Duodenal mucosa (tissue), 2 donors: ENCODE results near the gene HYAL2.
A peak's percentile ranks its signal among the peaks of the same experiment; 100 is the strongest.

ENCODE experiments used
- H3K27ac ChIP-seq: one replicate; pipeline ENCODE4 v1.7.0; 2013; ENCODE audit warnings: low read depth, low read length
- H3K27me3 ChIP-seq, 2 donors: one replicate each; pipeline ENCODE4 v1.7.0; 2013; ENCODE audit warnings: low read length in 2 of 2, control low read depth in 1 of 2; ENCODE audit not compliant: insufficient read depth in 2 of 2, control insufficient read depth in 1 of 2
- H3K36me3 ChIP-seq, 2 donors: one replicate each; pipeline ENCODE4 v1.7.0; 2013; ENCODE audit warnings: low read length in 2 of 2, control low read depth in 1 of 2; ENCODE audit not compliant: insufficient read depth in 2 of 2, control insufficient read depth in 1 of 2
- H3K4me1 ChIP-seq, 2 donors: one replicate each; pipeline ENCODE4 v1.7.0; 2013; ENCODE audit warnings: low read length in 2 of 2, control low read depth in 1 of 2; ENCODE audit not compliant: insufficient read depth in 2 of 2, control insufficient read depth in 1 of 2
- H3K4me3 ChIP-seq, 2 donors: one replicate each; pipeline ENCODE4 v1.7.0; 2013; ENCODE audit warnings: low read length in 2 of 2, low read depth in 1 of 2
- H3K9ac ChIP-seq, 2 donors: one replicate each; pipeline ENCODE4 v1.7.0; 2013; ENCODE audit warnings: low read length in 2 of 2, low read depth in 1 of 2
- H3K9me3 ChIP-seq, 2 donors: one replicate each; pipeline ENCODE4 v1.7.0; 2013; ENCODE audit warnings: low read length in 2 of 2, control low read depth in 1 of 2; ENCODE audit not compliant: control insufficient read depth in 1 of 2

The HYAL2 gene

DNA sequence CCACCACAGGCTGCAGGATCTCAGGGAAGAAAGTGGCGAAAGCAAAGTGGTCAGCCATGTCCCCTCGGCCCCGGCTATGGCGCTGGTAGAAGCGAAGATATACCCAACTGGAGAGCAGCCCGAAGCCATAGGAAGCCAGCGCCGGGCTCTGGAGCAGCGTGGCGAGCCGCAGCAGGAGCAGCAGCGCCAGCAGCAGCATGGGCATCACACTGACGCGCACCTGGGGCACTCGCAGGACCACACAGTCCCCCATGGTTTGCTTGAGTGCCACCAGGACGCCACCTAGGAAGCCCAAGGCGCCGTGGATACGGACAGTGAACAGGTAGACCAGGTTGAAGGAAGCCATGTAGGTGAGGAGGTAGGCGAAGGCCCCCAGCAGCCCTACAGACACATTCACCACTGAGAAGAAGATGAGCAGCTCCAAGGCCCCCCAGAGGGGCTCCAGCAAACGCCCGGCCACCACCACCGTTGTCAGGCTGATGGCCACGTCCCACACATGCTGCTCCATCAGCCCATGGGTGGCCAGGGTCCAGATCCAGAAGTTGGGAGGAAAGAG is 35.9 kb upstream of the HYAL2 start:
- no peaks in the 10 kb centered on the region for H3K27me3 ChIP-seq
- H3K27ac ChIP-seq, result peak overlapping the region; percentile 87
- no peaks in the 10 kb centered on the region for H3K9me3 ChIP-seq
- H3K4me3 ChIP-seq, result peak overlapping the region; percentile 93 to 95
- H3K4me1 ChIP-seq, result peaks cover 41 to 48% of the 10 kb centered on the region in 2 donors
- H3K36me3 ChIP-seq, result peaks cover 25 to 30% of the 10 kb centered on the region in 2 donors
- H3K9ac ChIP-seq, result peak overlapping the region; percentile 97 to 98

DNA sequence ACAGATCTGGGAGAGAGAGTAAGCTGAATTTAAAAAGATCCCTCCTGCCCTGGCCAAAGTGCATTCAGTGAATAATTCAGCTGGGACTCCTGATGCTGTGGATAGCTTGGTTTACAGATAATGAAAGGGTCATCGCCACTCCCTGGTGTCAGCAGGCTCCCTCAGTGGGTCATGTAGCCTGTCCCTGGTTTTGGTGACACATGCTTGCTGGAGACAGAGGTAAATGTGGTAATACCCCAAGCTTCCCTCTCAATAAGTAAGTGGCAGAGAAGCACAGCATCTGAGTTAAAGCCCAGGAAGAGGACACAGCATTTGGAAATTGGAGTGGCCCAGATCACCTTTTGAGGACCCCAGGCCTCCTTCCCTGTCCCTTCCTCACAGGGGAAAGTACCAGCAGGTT is 34.9 kb upstream of the HYAL2 start:
- H3K4me1 ChIP-seq, result peaks cover 41 to 48% of the 10 kb centered on the region in 2 donors
- H3K9ac ChIP-seq, result peak overlapping the region; percentile 97 to 98
- H3K27me3 ChIP-seq, result no peaks in the 10 kb centered on the region
- H3K27ac ChIP-seq, result no peak overlapping the region
- H3K36me3 ChIP-seq, result peaks cover 30 to 39% of the 10 kb centered on the region in 2 donors
- H3K4me3 ChIP-seq, result peak overlapping the region; percentile 93 to 95
- H3K9me3 ChIP-seq, result no peaks in the 10 kb centered on the region

DNA sequence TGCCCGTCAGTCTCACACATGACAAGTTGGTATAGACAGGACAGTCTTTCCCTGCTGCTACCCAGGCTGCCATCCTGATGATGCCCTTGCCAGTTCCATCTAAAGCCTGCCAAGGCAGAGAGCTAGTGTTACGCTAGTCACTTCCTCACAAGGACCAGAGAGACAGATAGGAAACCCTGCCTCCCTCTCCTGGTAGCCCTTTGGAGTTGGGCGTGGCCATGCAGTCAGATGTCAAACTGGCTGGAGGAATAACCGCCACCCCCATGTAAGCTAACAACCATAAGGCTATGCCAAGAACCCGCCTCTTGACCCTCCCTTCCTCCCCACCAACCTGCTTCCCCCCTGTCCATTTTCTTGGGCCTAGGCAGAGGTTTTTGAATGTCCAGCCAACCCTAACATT is 34.0 kb upstream of the HYAL2 start:
- peak overlapping the region; percentile 97 to 98 for H3K9ac ChIP-seq
- H3K4me1 ChIP-seq, result peaks cover 46 to 52% of the 10 kb centered on the region in 2 donors
- peak overlapping the region; percentile 93 to 95 for H3K4me3 ChIP-seq
- H3K36me3 ChIP-seq, result peaks cover 30 to 39% of the 10 kb centered on the region in 2 donors
- no peaks in the 10 kb centered on the region for H3K27me3 ChIP-seq
- no peak overlapping the region for H3K27ac ChIP-seq
- H3K9me3 ChIP-seq, result no peaks in the 10 kb centered on the region

DNA sequence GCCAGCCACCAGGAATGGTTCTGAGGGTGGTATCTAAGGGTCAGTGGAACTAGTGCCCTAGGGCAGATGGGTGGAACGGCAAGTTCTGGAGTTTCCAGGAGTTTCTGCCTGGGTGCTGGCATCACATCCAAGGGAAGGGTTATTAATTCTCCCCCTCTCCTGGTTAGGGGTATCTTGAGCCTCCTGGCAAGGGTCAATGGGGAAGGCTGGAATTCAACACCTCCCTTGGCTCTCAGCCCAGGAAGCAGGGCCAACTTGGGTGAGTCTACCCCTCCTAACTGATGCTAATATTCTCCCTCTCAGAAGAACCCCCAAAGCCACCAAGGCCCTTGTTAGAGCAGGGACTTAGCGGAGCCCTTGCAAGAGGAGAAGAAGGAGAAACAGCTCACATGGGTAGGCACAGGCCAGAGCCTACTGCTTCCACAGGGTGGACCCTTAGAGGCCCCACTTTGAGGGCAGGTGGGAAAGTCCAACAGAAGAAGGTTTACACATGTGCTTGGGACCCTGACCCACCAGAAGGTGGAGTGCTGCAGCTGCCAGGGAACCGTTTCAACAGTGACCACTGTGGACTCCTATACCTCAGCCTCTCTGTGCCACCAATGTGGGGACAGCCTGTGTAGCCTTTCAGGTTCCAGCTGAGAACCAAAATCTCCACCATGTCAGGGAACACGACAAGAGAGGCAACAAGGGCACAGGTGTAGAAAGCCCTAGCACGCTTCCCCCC is 33.4 kb upstream of the HYAL2 start:
- H3K27me3 ChIP-seq, result no peaks in the 10 kb centered on the region
- no peak overlapping the region for H3K27ac ChIP-seq
- no peaks in the 10 kb centered on the region for H3K9me3 ChIP-seq
- peaks cover 30 to 39% of the 10 kb centered on the region in 2 donors for H3K36me3 ChIP-seq
- peaks cover 51 to 58% of the 10 kb centered on the region in 2 donors for H3K4me1 ChIP-seq
- peak overlapping the region; percentile 54 to 97 for H3K9ac ChIP-seq
- peak overlapping the region; percentile 93 to 95 for H3K4me3 ChIP-seq

DNA sequence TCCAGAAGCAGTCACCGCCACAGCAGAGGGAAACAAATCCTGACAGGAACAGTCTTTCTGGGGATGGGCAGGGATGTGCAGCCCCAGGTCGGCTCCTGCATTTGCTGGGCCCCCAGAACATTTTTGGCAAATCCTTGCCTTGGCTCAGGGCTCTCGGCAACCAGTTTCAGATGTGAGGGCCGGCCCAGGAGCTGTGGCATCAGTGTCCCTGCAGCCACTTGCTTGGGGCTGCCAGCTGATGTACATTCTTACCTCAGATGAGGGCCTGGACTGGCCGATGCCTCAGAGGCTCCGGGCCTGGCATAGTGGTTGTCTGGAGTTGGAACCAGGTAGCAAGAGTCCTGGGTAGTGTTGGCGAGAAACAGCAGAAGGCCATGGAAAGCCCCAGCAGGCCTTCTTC is 32.3 kb upstream of the HYAL2 start:
- H3K27me3 ChIP-seq, result no peaks in the 10 kb centered on the region
- H3K9me3 ChIP-seq, result no peaks in the 10 kb centered on the region
- no peak overlapping the region for H3K9ac ChIP-seq
- H3K4me3 ChIP-seq, result no peak overlapping the region
- H3K36me3 ChIP-seq, result peaks cover 30 to 39% of the 10 kb centered on the region in 2 donors
- peaks cover 57 to 63% of the 10 kb centered on the region in 2 donors for H3K4me1 ChIP-seq
- H3K27ac ChIP-seq, result no peak overlapping the region

DNA sequence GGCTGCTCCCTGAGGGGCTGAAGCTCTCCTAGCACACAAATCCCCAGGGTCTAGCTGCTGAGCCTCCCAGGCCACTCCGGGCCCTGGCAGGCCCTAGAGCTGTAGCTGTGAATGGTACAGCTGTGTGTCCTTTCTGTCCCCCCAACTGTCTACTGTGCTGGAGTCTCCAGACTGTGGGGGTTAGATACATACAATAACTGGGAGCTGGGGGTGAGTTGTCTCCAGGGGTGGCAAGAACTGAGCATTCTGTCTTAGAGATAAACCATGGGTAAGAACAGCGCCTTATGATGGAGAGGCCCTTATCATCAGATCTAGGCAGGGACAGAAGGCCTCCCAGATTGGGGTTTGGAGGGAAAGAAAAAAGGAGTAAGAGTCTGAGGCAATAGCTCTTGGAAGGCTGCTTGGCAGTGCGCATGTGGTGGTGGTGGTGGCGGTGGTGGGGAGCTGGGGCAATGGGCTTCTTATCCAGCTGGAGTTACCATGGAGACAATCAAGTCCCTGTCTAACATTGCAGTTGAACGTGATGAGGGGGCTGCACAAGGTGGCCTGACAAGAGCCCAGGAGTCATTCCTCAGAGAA is 31.7 kb upstream of the HYAL2 start:
- H3K36me3 ChIP-seq, result peaks cover 30 to 39% of the 10 kb centered on the region in 2 donors
- no peak overlapping the region for H3K4me3 ChIP-seq
- no peak overlapping the region for H3K27ac ChIP-seq
- no peaks in the 10 kb centered on the region for H3K27me3 ChIP-seq
- no peaks in the 10 kb centered on the region for H3K9me3 ChIP-seq
- peaks cover 60 to 66% of the 10 kb centered on the region in 2 donors for H3K4me1 ChIP-seq
- H3K9ac ChIP-seq, result no peak overlapping the region

DNA sequence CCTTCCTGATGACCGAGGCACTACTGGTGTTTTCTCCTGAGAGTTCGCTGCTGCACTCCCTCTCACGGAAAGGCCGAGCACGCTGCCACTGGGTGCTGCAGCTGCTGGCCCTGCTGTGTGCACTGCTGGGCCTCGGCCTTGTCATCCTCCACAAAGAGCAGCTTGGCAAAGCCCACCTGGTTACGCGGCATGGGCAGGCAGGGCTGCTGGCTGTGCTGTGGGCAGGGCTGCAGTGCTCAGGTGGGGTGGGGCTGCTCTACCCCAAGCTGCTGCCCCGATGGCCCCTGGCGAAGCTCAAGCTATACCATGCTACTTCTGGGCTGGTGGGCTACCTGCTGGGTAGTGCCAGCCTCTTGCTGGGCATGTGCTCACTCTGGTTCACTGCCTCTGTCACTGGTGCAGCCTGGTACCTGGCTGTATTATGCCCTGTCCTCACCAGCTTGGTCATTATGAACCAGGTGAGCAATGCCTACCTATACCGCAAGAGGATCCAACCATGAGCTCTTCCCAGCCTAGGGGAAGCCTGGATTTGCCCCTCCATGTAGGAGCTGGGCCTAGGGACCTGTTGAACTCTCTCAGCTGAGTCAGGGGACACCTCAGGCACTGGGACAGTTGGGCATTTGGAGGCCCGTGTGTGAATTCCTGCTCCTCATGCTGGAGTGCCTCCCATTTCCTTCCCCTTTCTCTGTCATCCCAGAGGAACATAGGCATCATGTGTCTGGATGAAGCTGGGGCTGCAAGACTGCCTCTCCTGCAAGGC is 30.9 kb upstream of the HYAL2 start:
- H3K4me1 ChIP-seq, result peaks cover 61 to 62% of the 10 kb centered on the region in 2 donors
- peaks cover 30 to 42% of the 10 kb centered on the region in 2 donors for H3K36me3 ChIP-seq

DNA sequence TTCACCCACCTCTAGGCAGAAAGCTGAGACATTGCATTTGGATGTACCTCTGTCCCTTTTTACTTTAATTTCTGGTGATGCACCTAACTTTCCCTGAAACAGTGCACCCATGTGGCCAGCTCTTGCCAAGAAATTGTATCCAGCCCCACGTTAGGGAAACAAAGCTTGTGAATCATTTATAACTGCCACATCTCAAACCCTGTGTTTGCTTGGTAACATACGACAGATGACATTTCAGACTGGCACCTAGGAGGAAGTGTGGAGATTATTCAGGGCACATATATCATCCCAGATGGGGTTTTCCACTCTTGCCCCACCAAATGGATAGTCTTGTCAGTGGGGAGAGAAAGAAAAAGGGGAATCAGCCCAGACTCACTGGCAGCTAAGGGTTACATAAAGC is 30.2 kb upstream of the HYAL2 start:
- H3K27me3 ChIP-seq, result no peaks in the 10 kb centered on the region
- H3K4me3 ChIP-seq, result no peak overlapping the region
- H3K27ac ChIP-seq, result no peak overlapping the region
- H3K9me3 ChIP-seq, result no peaks in the 10 kb centered on the region
- peaks cover 30 to 48% of the 10 kb centered on the region in 2 donors for H3K36me3 ChIP-seq
- no peak overlapping the region for H3K9ac ChIP-seq
- peaks cover 55% of the 10 kb centered on the region in 2 donors for H3K4me1 ChIP-seq

More for the DNA sequence above, 30.9 kb upstream of the HYAL2 start:
- Histone ChIP-seq H3K27ac (no peak overlapping the region), H3K4me3 (no peak overlapping the region), H3K9me3 (no peaks in the 10 kb centered on the region), H3K27me3 (no peaks in the 10 kb centered on the region), H3K9ac (no peak overlapping the region)

DNA sequence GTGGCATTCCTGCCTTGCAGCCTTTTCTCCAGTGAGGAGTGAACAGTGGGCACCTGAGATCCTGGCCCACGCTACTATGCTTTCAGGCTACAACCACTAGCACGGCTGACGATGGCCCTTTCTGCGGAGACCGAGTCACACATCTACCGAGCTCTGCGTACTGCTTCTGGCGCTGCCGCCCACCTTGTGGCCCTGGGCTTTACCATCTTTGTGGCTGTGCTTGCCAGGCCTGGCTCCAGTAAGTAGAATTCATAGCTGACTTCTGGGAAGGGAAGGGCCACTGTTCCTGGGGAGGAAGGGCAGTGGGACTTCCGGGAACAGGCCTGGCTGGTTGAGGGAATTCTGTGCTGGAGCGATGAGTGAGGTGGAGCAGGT is 28.8 kb upstream of the HYAL2 start:
- Histone ChIP-seq H3K9ac (peak overlapping the region; percentile 69 to 76), H3K27me3 (no peaks in the 10 kb centered on the region), H3K4me1 (peaks cover 40 to 46% of the 10 kb centered on the region in 2 donors), H3K36me3 (peaks cover 24 to 50% of the 10 kb centered on the region in 2 donors), H3K9me3 (no peaks in the 10 kb centered on the region), H3K4me3 (peak overlapping the region; percentile 87 to 91), H3K27ac (peak overlapping the region; percentile 98)
